ENCODE data around the gene TNPO2. TPM values are rescaled to one million over a fixed set of nuclear protein-coding genes. Genes with fewer than 3 reads are reported as not detected.

The TNPO2 gene
- total RNA-seq, 1 donor from 2014 or later: 42.7 TPM

- Histone ChIP-seq H3K9me3 (no peaks in the 10 kb centered on the region), H3K36me3 (peaks cover 31% of the 10 kb centered on the region), H3K4me3 (no peak overlapping the region), H3K27me3 (ENCODE audit: low read depth) (no peaks in the 10 kb centered on the region), H3K4me1 (peaks cover 12% of the 10 kb centered on the region), H3K27ac (no peak overlapping the region)
- no peak for TF ChIP-seq CTCF (IDR thresholded peaks at IDR 0.05)
- DNase-seq (peak; percentile 24), ATAC-seq (no peak)
- intact Hi-C loops (cut with DNase I): no loop called here
These were observed 73.8 kb downstream of the TNPO2 start for GRCh38 chr19:12649941-12650340.

Other genes with a start within 250 kb of the TNPO2 start
- gene ZNF709, start 239.1 kb downstream of the TNPO2 start, total RNA-seq: 3.9 TPM
- 15.4 TPM for gene ZNF564, start 172.4 kb downstream of the TNPO2 start, total RNA-seq
- 10.3 TPM for gene ZNF490, start 113.1 kb downstream of the TNPO2 start, total RNA-seq
- gene ZNF791, start 113.0 kb downstream of the TNPO2 start, total RNA-seq: 27.2 TPM
- 251 TPM for gene MAN2B1, start 57.2 kb downstream of the TNPO2 start, total RNA-seq
- 8.6 TPM for gene WDR83, start 57.1 kb downstream of the TNPO2 start, total RNA-seq
- 77.0 TPM for gene DHPS, start 42.1 kb downstream of the TNPO2 start, total RNA-seq
- gene GNG14, start 35.9 kb downstream of the TNPO2 start, total RNA-seq: not detected
- gene FBXW9, start 27.3 kb downstream of the TNPO2 start, total RNA-seq: 6.0 TPM
- gene TRIR, start 10.8 kb upstream of the TNPO2 start, total RNA-seq: 154 TPM
- gene GET3, start 13.6 kb upstream of the TNPO2 start, total RNA-seq: 57.5 TPM
- not detected for gene BEST2, start 27.9 kb upstream of the TNPO2 start, total RNA-seq
- gene HOOK2, start 51.6 kb upstream of the TNPO2 start, total RNA-seq: 57.5 TPM
- 131 TPM for gene JUNB, start 67.6 kb upstream of the TNPO2 start, total RNA-seq
- 101 TPM for gene PRDX2, start 77.9 kb upstream of the TNPO2 start, total RNA-seq
- 1.5 TPM for gene THSD8, start 78.1 kb upstream of the TNPO2 start, total RNA-seq
- gene RNASEH2A, start 82.7 kb upstream of the TNPO2 start, total RNA-seq: 10.9 TPM
- gene RTBDN, start 110.6 kb upstream of the TNPO2 start, total RNA-seq: not detected
- 0.15 TPM for gene MAST1, start 114.6 kb upstream of the TNPO2 start, total RNA-seq
- 101 TPM for gene DNASE2, start 157.5 kb upstream of the TNPO2 start, total RNA-seq
- 0.24 TPM for gene KLF1, start 163.3 kb upstream of the TNPO2 start, total RNA-seq
- gene GCDH, start 167.2 kb upstream of the TNPO2 start, total RNA-seq: 23.9 TPM
- not detected for gene SYCE2, start 195.4 kb upstream of the TNPO2 start, total RNA-seq
- 44.4 TPM for gene FARSA, start 209.8 kb upstream of the TNPO2 start, total RNA-seq
- 872 TPM for gene CALR, start 214.7 kb upstream of the TNPO2 start, total RNA-seq
- 93.3 TPM for gene RAD23A, start 221.9 kb upstream of the TNPO2 start, total RNA-seq
- 14.8 TPM for gene GADD45GIP1, start 233.3 kb upstream of the TNPO2 start, total RNA-seq
- 0.32 TPM for gene DAND5, start 245.6 kb upstream of the TNPO2 start, total RNA-seq

Measured in lower lobe of right lung (tissue), 2 donors.